ENCODE measurements around the gene CLEC16A. TPM values are rescaled to one million over a fixed set of nuclear protein-coding genes. Genes with fewer than 3 reads are reported as not detected.

Gene CLEC16A
- total and polyA plus RNA-seq, 4 donors: 14.3 to 44.4 (median 26.4) TPM

DNA sequence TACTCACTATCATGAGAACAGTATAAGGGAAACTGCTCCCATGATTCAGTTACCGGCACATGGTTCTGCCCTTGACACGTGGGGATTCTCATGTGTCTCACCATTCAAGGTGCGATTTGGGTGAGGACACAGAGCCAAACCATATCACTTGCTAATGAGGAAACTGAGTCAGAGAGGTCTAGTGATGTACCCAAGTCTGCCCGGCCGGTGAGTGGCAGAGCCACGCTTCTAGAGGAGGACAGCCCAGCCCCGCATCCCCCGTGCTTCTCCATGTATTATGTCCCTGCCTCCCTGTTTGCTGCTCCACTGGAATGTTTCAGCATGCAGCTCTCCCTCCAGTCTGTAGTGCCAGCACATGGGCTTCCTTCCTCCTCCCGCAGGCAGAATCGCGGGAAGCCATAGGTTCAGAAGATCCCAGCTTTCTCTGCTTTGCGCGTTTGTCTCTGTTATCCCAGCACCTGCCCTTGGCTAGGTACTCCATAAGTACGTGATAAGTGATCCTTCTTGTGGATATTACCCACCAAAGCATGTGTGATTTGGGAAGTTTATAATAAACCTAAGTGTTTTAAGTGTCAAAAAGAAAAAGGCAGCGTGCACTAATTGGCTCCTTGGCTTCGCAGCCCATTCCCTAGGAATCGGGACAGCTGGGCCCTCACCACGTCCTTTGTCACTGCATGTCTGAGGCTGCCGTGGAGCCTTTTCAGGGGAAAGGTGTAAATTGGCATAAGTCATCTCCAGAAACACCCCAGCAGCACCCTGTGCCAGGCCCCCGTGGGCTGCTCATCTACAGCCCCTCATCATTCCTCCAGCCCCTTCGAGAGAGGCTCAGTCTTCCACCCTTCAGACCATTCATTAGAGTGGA lies 103.8 kb downstream of the CLEC16A start:
- DNase-seq: no peak
- 77 to 88% methylated on average over 21 of the region's 21 CpGs for WGBS, 2 donors
- peaks cover 4 to 24% (median 9%) of the 10 kb centered on the region in 4 donors for H3K36me3 ChIP-seq (ENCODE audit: control insufficient read depth in 4 of 4, insufficient read depth in 4 of 4, low read length in 4 of 4)
- H3K4me1 ChIP-seq (ENCODE audit: control insufficient read depth in 5 of 5, insufficient read depth in 5 of 5, low read length in 5 of 5): peaks cover 0 to 28% (median 11%) of the 10 kb centered on the region in 5 donors
- no peak overlapping the region for H3K9ac ChIP-seq (ENCODE audit: insufficient read depth in 1 of 2, low read length in 2 of 2)
- TF ChIP-seq, protein P1, sequence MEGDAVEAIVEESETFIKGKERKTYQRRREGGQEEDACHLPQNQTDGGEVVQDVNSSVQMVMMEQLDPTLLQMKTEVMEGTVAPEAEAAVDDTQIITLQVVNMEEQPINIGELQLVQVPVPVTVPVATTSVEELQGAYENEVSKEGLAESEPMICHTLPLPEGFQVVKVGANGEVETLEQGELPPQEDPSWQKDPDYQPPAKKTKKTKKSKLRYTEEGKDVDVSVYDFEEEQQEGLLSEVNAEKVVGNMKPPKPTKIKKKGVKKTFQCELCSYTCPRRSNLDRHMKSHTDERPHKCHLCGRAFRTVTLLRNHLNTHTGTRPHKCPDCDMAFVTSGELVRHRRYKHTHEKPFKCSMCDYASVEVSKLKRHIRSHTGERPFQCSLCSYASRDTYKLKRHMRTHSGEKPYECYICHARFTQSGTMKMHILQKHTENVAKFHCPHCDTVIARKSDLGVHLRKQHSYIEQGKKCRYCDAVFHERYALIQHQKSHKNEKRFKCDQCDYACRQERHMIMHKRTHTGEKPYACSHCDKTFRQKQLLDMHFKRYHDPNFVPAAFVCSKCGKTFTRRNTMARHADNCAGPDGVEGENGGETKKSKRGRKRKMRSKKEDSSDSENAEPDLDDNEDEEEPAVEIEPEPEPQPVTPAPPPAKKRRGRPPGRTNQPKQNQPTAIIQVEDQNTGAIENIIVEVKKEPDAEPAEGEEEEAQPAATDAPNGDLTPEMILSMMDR (IDR thresholded peaks at IDR 0.05; ENCODE audit: control extremely low read depth, extremely low read depth): no peak
- no peak for ATAC-seq (ENCODE audit: insufficient read depth, low FRiP score)
- H3K9me3 ChIP-seq (ENCODE audit: control insufficient read depth in 4 of 4, insufficient read depth in 3 of 4, low read length in 3 of 4): no peaks in the 10 kb centered on the region
- no peak overlapping the region for H3K27ac ChIP-seq (ENCODE audit: low read depth in 1 of 2, low read length in 1 of 2)
- no peak overlapping the region for H3K4me3 ChIP-seq
- H3K27me3 ChIP-seq (ENCODE audit: control insufficient read depth in 3 of 3, insufficient read depth in 3 of 3, low read length in 2 of 3): no peaks in the 10 kb centered on the region

GRCh38 chr16:11049396-11050059 lies 105.2 kb downstream of the CLEC16A start:
- Histone ChIP-seq H3K27ac (ENCODE audit: low read depth in 1 of 2, low read length in 1 of 2) (no peak overlapping the region), H3K4me1 (ENCODE audit: control insufficient read depth in 5 of 5, insufficient read depth in 5 of 5, low read length in 5 of 5) (peaks cover 0 to 37% (median 11%) of the 10 kb centered on the region in 5 donors), H3K9me3 (ENCODE audit: control insufficient read depth in 4 of 4, insufficient read depth in 3 of 4, low read length in 3 of 4) (no peaks in the 10 kb centered on the region), H3K9ac (ENCODE audit: insufficient read depth in 1 of 2, low read length in 2 of 2) (no peak overlapping the region), H3K27me3 (ENCODE audit: control insufficient read depth in 3 of 3, insufficient read depth in 3 of 3, low read length in 2 of 3) (no peaks in the 10 kb centered on the region), H3K36me3 (ENCODE audit: control insufficient read depth in 4 of 4, insufficient read depth in 4 of 4, low read length in 4 of 4) (peaks cover 4 to 27% (median 6%) of the 10 kb centered on the region in 4 donors), H3K4me3 (no peak overlapping the region)
- DNase-seq: no peak
- no peak for ATAC-seq (ENCODE audit: insufficient read depth, low FRiP score)
- WGBS, 2 donors: 69 to 95% methylated on average over 3 of the region's 3 CpGs
- TF ChIP-seq, protein P1 (IDR thresholded peaks at IDR 0.05; ENCODE audit: control extremely low read depth, extremely low read depth): no peak

DNA sequence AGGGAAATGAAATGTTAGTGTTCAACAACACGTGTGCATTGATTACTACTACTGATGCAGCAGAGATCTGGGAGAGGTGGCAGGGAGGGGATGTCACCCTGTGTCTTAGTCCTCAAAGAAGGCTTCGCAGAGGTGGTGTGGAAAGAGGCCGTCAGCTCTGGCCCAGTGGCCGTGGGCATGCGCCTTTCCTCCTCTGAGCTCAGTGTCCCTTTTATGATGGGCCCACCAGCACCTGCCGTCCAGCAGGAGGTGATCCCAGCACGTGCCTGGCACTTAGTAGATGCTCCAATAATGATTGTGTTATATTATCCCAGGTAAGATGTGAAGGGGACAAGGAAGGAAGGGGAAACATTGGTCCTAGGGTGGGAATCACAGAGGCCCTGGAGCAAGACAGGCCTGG lies 106.2 kb downstream of the CLEC16A start:
- no peak for ATAC-seq (ENCODE audit: insufficient read depth, low FRiP score)
- 90 to 95% methylated on average over 7 of the region's 7 CpGs for WGBS, 2 donors
- TF ChIP-seq, protein P1 (IDR thresholded peaks at IDR 0.05; ENCODE audit: control extremely low read depth, extremely low read depth): no peak
- Histone ChIP-seq H3K4me1 (ENCODE audit: control insufficient read depth in 5 of 5, insufficient read depth in 5 of 5, low read length in 5 of 5) (peaks cover 0 to 47% (median 11%) of the 10 kb centered on the region in 5 donors), H3K9me3 (ENCODE audit: control insufficient read depth in 4 of 4, insufficient read depth in 3 of 4, low read length in 3 of 4) (no peaks in the 10 kb centered on the region), H3K9ac (ENCODE audit: insufficient read depth in 1 of 2, low read length in 2 of 2) (no peak overlapping the region), H3K36me3 (ENCODE audit: control insufficient read depth in 4 of 4, insufficient read depth in 4 of 4, low read length in 4 of 4) (peaks cover 4 to 29% (median 6%) of the 10 kb centered on the region in 4 donors), H3K27me3 (ENCODE audit: control insufficient read depth in 3 of 3, insufficient read depth in 3 of 3, low read length in 2 of 3) (no peaks in the 10 kb centered on the region), H3K4me3 (no peak overlapping the region), H3K27ac (ENCODE audit: low read depth in 1 of 2, low read length in 1 of 2) (no peak overlapping the region)
- no peak for DNase-seq

Measured in lung (tissue), 12 donors.